Measurements from ENCODE around the gene COX6A1. TPM values are rescaled to one million over a fixed set of nuclear protein-coding genes. Genes with fewer than 3 reads are reported as not detected.

Gene COX6A1
- total RNA-seq, 1 experiment from 2014 or later: 464 TPM

GRCh38 chr12:120460157-120460556 lies 22.2 kb downstream of the COX6A1 start:
- DNase-seq (ENCODE audit: low read depth, low spot score): no peak
- CTCF ChIA-PET: no interaction called here
- TF ChIP-seq ELF1 (IDR thresholded peaks at IDR 0.05; ENCODE audit: borderline replicate concordance, low read depth) (no peak), POLR2A (IDR thresholded peaks at IDR 0.05; ENCODE audit: borderline replicate concordance, extremely low read depth, insufficient read depth, insufficient read length) (no peak), SIN3A (IDR thresholded peaks at IDR 0.05; ENCODE audit: low read depth) (no peak), ZFX (IDR thresholded peaks at IDR 0.05) (no peak), EZH2phosphoT487 (IDR thresholded peaks at IDR 0.05; ENCODE audit: borderline replicate concordance) (no peak), ZNF274 (IDR thresholded peaks at IDR 0.05; ENCODE audit: low read depth, low read length) (no peak)
- BruUV-seq (replicated peaks): no TSS peak
- ATAC-seq: no peak
- Histone ChIP-seq H3K27ac (ENCODE audit: low read depth, low read length) (no peak overlapping the region), H3K36me3 (ENCODE audit: control insufficient read depth in 1 of 2, insufficient read depth in 2 of 2, low read length in 2 of 2) (peaks cover 61 to 76% of the 10 kb centered on the region in 2 experiments), H3K4me2 (ENCODE audit: low read length) (no peak overlapping the region), H3K9me2 (ENCODE audit: insufficient read depth) (no peaks in the 10 kb centered on the region), H3K4me1 (ENCODE audit: control insufficient read depth in 1 of 2, insufficient read depth in 2 of 2, low read length in 2 of 2) (no peaks in the 10 kb centered on the region), H4K20me1 (ENCODE audit: insufficient read depth) (peaks cover 18% of the 10 kb centered on the region), H2AFZ (ENCODE audit: low read depth, low read length, poor library complexity, severe bottlenecking) (no peak overlapping the region), H3K4me3 (replicated peaks in 1 of 2; ENCODE audit: low read depth in 1 of 2, low read length in 2 of 2) (no peak overlapping the region), H3K9ac (ENCODE audit: low read length) (no peak overlapping the region), H3K27me3 (ENCODE audit: insufficient read depth, low read length) (no peaks in the 10 kb centered on the region), H3K79me2 (ENCODE audit: insufficient read depth, low read length) (peaks cover 76% of the 10 kb centered on the region), H3K9me3 (ENCODE audit: control insufficient read depth in 1 of 2, insufficient read depth in 1 of 2, low read depth in 1 of 2, low read length in 2 of 2) (no peaks in the 10 kb centered on the region)
- RAD21 ChIA-PET (ENCODE audit: low non-redundant PET in 1 of 2, low total read pairs in 2 of 2, uncharacterized antibody in 2 of 2, unreplicated experiment in 2 of 2): no interaction called here
- intact Hi-C loops (cut with micrococcal nuclease): no loop called here
- POLR2A ChIA-PET: interaction anchor here (1.8 kb wide), 1 partner anchor 9 kb away, joined by 4 read pairs; the partner anchor contains the start of gene SRSF9

DNA sequence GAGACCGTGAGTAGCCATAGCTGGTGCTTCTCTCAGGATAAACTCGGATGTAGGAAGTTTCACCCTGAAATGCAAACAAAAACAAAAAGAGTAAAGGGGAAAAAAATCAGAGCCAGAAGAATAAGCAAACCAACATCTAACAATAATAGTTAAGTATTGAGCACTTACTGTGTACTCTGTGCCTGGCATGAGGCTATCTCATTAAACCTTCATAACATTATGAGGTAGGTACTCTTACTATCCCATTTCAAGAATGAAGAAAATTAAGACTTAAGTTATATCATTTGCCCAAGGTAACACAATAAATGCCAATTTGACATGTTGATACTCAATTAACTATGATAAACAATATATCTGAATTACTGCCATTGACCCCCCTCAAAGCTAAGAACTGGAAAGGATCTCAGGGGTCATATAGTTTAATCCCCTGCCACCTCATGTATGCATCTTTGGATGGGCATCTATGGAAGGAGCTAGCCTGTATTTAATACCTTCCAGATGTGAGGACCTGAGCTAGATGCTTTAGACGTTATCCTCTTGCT lies 24.3 kb downstream of the COX6A1 start:
- Histone ChIP-seq H3K36me3 (ENCODE audit: control insufficient read depth in 1 of 2, insufficient read depth in 2 of 2, low read length in 2 of 2) (peaks cover 68 to 75% of the 10 kb centered on the region in 2 experiments), H3K9me3 (ENCODE audit: control insufficient read depth in 1 of 2, insufficient read depth in 1 of 2, low read depth in 1 of 2, low read length in 2 of 2) (no peaks in the 10 kb centered on the region), H3K4me3 (replicated peaks in 1 of 2; ENCODE audit: low read depth in 1 of 2, low read length in 2 of 2) (no peak overlapping the region), H3K4me2 (ENCODE audit: low read length) (no peak overlapping the region), H3K9me2 (ENCODE audit: insufficient read depth) (no peaks in the 10 kb centered on the region), H3K27ac (ENCODE audit: low read depth, low read length) (no peak overlapping the region), H2AFZ (ENCODE audit: low read depth, low read length, poor library complexity, severe bottlenecking) (no peak overlapping the region), H3K4me1 (ENCODE audit: control insufficient read depth in 1 of 2, insufficient read depth in 2 of 2, low read length in 2 of 2) (peaks cover 0 to 4% of the 10 kb centered on the region in 2 experiments; a peak in 1 of 4 replicates), H3K9ac (ENCODE audit: low read length) (no peak overlapping the region), H3K79me2 (ENCODE audit: insufficient read depth, low read length) (peaks cover 79% of the 10 kb centered on the region), H4K20me1 (ENCODE audit: insufficient read depth) (peaks cover 28% of the 10 kb centered on the region), H3K27me3 (ENCODE audit: insufficient read depth, low read length) (no peaks in the 10 kb centered on the region)
- ChIA-PET CTCF (no interaction called here), POLR2A (no interaction called here), RAD21 (ENCODE audit: low non-redundant PET in 1 of 2, low total read pairs in 2 of 2, uncharacterized antibody in 2 of 2, unreplicated experiment in 2 of 2) (no interaction called here)
- intact Hi-C loops (cut with micrococcal nuclease): no loop called here
- no peak for ATAC-seq
- no TSS peak for BruUV-seq (replicated peaks)
- no peak for DNase-seq (ENCODE audit: low read depth, low spot score)
- TF ChIP-seq, protein P1, sequence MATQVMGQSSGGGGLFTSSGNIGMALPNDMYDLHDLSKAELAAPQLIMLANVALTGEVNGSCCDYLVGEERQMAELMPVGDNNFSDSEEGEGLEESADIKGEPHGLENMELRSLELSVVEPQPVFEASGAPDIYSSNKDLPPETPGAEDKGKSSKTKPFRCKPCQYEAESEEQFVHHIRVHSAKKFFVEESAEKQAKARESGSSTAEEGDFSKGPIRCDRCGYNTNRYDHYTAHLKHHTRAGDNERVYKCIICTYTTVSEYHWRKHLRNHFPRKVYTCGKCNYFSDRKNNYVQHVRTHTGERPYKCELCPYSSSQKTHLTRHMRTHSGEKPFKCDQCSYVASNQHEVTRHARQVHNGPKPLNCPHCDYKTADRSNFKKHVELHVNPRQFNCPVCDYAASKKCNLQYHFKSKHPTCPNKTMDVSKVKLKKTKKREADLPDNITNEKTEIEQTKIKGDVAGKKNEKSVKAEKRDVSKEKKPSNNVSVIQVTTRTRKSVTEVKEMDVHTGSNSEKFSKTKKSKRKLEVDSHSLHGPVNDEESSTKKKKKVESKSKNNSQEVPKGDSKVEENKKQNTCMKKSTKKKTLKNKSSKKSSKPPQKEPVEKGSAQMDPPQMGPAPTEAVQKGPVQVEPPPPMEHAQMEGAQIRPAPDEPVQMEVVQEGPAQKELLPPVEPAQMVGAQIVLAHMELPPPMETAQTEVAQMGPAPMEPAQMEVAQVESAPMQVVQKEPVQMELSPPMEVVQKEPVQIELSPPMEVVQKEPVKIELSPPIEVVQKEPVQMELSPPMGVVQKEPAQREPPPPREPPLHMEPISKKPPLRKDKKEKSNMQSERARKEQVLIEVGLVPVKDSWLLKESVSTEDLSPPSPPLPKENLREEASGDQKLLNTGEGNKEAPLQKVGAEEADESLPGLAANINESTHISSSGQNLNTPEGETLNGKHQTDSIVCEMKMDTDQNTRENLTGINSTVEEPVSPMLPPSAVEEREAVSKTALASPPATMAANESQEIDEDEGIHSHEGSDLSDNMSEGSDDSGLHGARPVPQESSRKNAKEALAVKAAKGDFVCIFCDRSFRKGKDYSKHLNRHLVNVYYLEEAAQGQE (IDR thresholded peaks at IDR 0.05; ENCODE audit: low read depth): no peak
- TF ChIP-seq MAX (IDR thresholded peaks at IDR 0.05): no peak
- no peak for TF ChIP-seq CEBPB (IDR thresholded peaks at IDR 0.05; ENCODE audit: low read depth)
- TF ChIP-seq SIN3A (IDR thresholded peaks at IDR 0.05; ENCODE audit: low read depth): no peak
- no peak for TF ChIP-seq JUND (IDR thresholded peaks at IDR 0.05)
- TF ChIP-seq ZBTB33 (IDR thresholded peaks at IDR 0.05; ENCODE audit: extremely low read depth, insufficient replicate concordance, low read length): no peak
- no peak for TF ChIP-seq TCF7L2 (IDR thresholded peaks at IDR 0.05; ENCODE audit: borderline replicate concordance, extremely low read depth, insufficient read depth, insufficient read length)
- no peak for TF ChIP-seq EZH2phosphoT487 (IDR thresholded peaks at IDR 0.05; ENCODE audit: borderline replicate concordance)
- TF ChIP-seq POLR2AphosphoS5 (IDR thresholded peaks at IDR 0.05; ENCODE audit: low read depth, low read length): no peak; the same call in 1 of the 2 replicates
- TF ChIP-seq CBX3 (IDR thresholded peaks at IDR 0.05; ENCODE audit: low read depth): no peak
- no peak for TF ChIP-seq ZNF274 (IDR thresholded peaks at IDR 0.05; ENCODE audit: low read depth, low read length)
- no peak for TF ChIP-seq FOSL1 (IDR thresholded peaks at IDR 0.05; ENCODE audit: low read depth)

All from HCT116 (cell line).